GM11168 (cell line): ENCODE measurements around the gene DFFB.

Experiments
- in situ Hi-C: fragments of 300-500 bp; cut with MboI; formaldehyde crosslinking; loops from one replicate; pipeline ENCODE4 v1.12.0; 2022; ENCODE audit warnings: low sequenced_read_pairs; ENCODE audit not compliant: unreplicated experiment

Gene DFFB

GRCh38 chr1:3828391-3828790 is 28.9 kb upstream of the DFFB start:
- in situ Hi-C loops = no loop called here

GRCh38 chr1:3831689-3832088 is 25.6 kb upstream of the DFFB start:
- in situ Hi-C loops = no loop called here

- in situ Hi-C loops = no loop called here
Measured at GRCh38 chr1:3834701-3835100, 22.6 kb upstream of the DFFB start.

- in situ Hi-C loops = no loop called here
Measured at GRCh38 chr1:3836421-3836820, 20.9 kb upstream of the DFFB start.

DNA sequence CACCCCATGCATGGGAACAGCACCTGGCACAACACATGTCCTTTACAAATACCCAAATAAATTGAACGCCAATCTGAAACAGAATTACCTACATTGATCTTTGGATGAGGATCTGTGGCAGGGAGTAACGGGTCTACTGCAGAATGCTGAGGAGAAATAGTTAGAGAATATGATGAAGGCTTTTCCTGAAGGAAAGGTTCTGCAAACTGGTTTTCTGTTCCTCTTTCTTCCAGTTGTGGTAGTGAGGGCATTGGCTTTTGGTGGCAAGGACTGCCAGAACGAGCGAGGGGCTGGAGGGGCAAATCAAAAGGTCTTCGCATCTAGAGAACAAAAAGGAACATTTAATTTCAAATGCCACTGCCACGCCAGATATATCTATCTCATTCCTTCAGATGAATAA is 20.1 kb upstream of the DFFB start:
- in situ Hi-C loops = no loop called here

DNA sequence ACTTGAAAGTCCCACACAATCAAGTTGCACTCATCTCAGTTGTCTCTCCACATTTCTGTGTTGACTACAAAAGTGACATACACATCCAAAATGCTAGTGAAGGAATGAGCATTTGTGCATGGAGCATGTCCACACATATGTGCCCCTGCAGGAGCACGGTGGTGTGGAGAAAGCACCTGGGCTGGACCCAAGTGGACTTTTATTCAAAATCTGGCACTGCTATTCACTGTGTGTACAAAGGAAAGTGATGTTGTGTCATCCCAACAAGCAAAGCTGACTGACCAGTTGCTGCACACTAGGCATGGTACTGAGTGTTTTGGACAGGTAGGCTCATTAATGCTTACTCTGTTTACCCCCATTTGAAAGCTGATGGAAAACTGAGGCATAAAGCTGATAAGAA is 19.6 kb upstream of the DFFB start:
- in situ Hi-C loops = no loop called here

GRCh38 chr1:3838788-3839187 is 18.5 kb upstream of the DFFB start:
- in situ Hi-C loops = no loop called here

- in situ Hi-C loops = no loop called here
Measured at GRCh38 chr1:3841491-3841890, 15.8 kb upstream of the DFFB start.

DNA sequence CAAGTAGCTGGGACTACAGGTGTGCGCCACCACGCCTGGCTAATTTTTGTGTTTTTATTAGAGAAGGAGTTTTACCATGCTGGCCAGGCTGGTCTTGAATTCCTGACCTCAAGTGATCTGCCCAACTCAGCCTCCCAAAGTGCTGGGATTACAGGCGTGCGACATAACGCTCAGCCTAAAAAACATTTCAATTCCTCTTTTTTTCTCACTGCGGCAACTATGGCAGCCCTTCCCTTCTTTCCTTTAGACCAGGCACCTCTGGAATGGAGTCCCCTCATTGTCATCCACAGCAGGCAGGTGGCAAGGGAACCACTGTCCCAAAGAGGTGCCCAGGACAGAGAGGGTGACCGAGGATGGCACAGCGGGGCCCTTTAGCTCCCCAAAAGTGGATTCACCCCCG is 14.4 kb upstream of the DFFB start:
- in situ Hi-C loops = no loop called here

- in situ Hi-C loops = no loop called here
Measured at GRCh38 chr1:3846541-3846940, 10.7 kb upstream of the DFFB start.

GRCh38 chr1:3847081-3847480 is 10.2 kb upstream of the DFFB start:
- in situ Hi-C loops = no loop called here

GRCh38 chr1:3850857-3851256 is 6.4 kb upstream of the DFFB start:
- in situ Hi-C loops = no loop called here

- in situ Hi-C loops = no loop called here
Measured at GRCh38 chr1:3851292-3851691, 6.0 kb upstream of the DFFB start.

DNA sequence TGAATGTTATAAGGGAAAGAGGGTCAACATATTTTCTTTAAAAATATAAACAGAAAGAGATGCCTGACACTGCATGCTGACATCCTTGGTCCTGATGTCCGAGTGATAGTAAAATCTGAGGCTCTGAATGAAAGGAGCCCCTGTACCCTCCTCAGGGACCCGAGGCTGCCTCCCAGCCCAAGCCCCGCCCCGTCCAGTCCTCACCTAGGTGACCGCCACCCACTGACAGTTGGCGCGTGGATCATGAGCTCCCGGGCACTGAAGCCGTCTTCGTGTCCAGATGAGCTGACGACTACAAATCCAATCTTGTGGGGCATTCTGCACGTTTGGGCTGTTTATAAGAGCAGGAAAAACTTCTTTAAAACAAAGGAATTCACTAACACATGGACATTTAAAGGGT is 5.2 kb upstream of the DFFB start:
- in situ Hi-C loops = no loop called here

DNA sequence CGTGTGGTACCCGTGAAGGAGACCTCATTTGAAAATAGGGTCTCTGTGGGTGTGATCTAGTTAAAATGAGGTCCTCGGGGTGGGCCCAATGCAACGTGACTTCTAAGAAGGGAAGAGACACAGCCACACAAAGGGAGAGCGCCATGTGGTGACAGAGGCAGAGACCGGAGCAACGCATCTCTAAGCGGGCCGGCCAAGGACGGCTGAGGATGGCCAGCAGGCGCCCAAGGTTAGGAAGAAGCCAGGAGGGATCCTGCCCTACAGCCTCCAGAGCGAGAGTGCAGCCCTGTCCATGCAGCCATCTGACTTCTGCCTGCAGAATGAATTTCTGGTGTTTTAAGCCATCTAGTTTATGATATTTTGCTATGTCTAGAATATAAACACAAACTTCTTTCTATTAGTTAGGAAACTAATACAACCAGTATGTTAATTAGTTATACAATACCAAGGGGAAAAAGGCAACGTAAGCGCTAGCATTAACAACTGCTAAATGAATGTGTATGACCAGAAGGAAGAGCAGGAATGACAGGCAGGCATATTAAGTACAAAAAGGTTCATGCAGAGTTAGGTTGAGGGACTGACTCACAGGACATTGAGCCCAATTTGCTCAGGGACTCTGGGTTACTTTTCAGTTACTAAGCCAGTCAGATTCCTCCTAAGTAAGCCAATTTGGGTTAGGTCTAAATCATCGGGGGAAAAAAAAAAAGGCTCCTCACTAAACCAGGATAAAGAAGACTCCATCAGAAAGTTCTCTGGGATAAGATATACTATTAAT is 4.4 kb upstream of the DFFB start:
- in situ Hi-C loops = no loop called here

DNA sequence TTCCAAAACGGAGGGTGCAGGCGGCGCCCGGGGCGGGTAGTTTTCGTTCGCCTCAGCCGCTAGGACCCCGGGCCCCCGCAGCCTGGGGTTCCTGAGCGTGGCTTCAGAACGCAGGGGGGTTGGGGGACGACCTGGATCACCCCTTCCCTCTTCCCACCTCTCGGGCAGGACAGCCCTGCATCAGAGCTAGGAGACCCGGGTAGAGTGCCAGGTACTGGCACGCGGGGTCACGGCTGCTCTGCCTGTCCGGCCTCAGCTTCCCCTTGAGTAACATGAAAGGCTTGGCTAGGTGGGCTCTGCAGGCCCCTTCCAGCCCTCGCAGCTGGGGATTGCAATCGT is 484 bp downstream of the DFFB start:
- in situ Hi-C loops = no loop called here

DNA sequence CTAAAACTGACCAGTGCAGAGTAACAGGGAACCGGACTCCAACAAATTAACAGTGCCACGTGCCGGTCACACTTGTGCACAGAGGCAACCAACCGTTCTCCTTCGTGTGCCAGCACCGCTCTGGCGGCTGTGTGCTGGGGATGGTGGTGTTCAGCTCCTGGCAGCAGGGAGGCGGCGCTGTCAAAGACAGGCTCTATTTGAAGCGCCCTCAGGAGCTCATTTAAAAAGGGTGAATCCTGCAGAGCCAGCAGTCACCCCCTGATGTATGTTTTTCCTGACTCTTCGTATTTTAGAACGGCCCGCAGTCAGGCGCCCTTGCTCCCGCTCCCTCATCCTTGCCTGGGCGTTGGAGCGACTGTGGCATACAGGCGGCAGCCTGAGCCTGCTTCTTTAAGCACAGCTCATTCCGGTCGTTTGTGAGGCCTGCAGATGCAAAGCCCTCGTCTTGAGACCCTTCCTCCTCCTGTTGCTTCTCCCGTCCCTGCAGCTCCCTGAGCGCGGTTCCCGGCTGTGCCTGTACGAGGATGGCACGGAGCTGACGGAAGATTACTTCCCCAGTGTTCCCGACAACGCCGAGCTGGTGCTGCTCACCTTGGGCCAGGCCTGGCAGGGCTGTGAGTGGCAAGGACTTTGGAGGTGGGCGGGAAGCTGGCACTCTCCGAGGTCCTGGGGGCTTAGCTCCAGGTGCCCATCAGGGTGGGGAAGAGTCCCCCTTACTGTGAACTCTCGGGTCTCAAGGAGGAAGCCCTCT is 1.1 kb downstream of the DFFB start:
- in situ Hi-C loops = no loop called here

DNA sequence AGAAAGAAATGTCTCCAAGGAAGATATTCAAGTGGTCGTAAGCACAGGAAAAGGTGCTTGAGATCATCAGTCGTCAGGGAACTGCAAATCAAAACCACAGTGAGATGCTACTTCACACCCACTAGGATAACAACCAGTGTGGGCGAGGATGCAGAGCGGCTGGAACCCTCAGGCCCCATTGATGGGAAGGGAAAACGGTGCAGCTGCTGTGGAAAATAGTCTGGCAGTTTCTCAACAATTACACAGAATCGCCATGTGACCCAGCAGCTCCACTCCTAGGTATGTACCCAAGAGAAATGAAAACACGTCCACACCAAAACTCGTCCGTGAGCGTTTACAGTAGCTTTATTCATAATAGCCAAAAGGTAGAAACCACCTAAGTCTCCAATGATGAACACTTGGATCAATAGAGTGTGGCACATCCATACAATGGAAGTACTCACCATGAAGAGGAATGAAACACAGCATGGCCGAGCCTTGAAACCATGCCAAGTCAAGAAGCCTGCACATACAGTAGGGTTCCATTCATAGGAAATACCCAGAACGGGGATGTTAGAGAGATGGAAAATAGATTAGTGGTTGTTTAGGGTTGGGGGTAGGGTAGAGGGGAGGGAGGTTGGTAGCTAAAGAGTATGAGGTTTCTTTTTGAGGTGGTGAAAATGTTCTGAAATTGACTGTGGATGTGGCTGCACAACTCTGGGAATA is 6.1 kb downstream of the DFFB start:
- in situ Hi-C loops = no loop called here

DNA sequence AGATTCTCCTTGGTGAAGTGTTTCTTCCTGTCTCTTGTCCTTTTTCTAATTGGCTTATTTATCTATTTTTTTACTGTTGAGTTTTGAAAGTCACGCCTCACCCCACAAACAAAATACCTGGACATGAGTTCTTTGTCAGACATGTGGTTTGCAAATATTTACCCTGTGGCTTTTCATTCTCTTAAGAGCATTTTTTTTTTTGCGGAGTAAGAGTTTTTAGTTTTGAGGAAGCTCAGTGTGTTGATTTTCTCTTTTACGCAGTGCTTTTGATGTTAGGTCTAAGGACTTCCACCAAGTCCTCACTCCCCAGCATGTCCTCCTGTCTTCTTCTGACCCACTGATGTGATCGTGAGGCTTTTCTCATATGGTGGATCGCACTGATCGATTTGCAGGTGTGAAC is 7.6 kb downstream of the DFFB start:
- in situ Hi-C loops = no loop called here

GRCh38 chr1:3865606-3866160 is 8.4 kb downstream of the DFFB start:
- in situ Hi-C loops = no loop called here

- in situ Hi-C loops = no loop called here
Measured at GRCh38 chr1:3868464-3869006, 11.3 kb downstream of the DFFB start.
